ENCODE results near the gene ORM1.
"Not testable (repeated sequence)": the region's sequence is repeated elsewhere in the genome, so short reads cannot be mapped to it uniquely, and the experiment has no call there.

The ORM1 gene

DNA sequence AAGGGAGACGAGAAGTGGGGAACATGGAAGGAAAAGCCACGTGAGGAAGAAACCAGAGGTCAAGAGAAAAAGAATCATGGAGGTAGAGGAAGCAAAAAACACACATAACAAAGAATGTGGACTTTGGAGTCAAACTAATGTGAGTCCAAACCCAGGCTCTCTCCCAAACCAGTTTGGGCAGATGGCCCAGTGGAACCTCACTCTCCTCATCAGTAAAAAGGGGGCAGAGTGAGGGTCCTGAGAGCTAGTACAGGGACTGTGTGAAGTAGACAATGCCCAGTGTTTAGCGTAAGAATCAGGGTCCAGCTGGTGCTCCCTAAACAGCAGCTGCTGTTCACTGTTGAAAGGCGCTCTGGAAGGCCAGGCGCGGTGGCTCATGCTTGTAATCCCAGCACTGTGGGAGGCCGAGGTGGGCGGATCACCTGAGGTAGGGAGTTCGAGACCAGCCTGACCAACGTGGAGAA, 5.5 kb downstream of the ORM1 start:
- DNase-seq = not testable (repeated sequence)

DNA sequence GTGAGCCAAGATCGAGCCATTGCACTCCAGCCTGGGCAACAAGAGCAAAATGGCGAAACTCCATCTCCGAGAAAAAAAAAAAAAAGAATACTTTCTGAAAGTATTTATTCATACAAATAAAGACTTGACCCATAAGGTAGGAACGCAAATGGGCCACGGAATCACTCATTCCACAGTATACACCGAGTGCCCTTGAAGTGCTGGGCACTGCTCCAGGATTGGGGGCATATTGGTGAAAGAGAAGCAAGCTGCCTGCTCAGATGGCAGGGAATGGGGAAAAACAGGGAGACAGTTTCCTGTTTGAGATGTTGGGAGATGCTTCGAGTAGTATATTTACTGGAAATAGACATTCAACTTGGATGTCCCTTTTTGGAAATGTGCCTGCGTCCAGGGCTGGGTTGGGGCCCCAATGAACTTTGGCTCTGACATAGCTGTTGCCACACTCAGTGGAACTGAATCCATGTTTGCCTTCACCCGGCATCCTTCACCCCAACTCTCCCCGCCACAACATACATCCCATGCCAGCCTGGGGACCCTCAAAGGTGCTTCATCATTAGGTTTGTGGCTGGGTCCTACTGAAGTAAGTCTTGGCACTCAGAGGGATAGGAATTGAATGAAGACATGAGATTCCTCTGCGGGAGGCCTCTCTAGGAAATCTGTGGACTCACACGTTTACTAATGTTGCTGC, 6.2 kb downstream of the ORM1 start:
- DNase-seq = not testable (repeated sequence)

DNA sequence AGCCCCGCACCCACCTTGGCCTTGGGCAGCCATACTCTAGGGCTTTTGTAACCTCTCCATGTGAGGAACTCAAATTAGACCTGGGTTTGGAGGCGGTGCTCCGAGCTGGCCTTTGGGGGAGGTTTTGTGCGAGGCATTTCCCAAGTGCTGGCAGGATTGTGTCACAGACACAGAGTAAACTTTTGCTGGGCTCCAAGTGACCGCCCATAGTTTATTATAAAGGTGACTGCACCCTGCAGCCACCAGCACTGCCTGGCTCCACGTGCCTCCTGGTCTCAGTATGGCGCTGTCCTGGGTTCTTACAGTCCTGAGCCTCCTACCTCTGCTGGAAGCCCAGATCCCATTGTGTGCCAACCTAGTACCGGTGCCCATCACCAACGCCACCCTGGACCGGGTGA, 6.7 kb downstream of the ORM1 start, which contains the start of gene ORM2:
Gene ORM2 (plus strand): TSS at position 245 of the 398 bp plus-strand sequence. CDS start 36 bp downstream, at position 281.
- DNase-seq = not testable (repeated sequence)

DNA sequence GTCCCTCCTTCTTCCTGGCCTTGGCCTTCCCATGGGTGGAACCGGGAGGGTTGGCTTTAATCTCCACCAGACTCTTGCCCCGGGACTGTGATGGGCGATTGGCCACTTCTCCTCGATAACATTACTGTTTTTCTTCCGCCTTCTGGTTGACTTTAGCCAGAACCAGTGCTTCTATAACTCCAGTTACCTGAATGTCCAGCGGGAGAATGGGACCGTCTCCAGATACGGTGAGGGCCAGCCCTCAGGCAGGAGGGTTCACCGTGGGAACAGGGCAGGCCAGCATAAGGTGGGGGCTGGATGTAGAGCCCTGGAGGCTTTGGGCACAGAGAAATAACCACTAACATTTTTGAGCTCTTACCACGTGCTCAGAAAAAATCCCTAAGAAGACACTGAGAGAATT, 7.7 kb downstream of the ORM1 start:
- DNase-seq = no peak

DNA sequence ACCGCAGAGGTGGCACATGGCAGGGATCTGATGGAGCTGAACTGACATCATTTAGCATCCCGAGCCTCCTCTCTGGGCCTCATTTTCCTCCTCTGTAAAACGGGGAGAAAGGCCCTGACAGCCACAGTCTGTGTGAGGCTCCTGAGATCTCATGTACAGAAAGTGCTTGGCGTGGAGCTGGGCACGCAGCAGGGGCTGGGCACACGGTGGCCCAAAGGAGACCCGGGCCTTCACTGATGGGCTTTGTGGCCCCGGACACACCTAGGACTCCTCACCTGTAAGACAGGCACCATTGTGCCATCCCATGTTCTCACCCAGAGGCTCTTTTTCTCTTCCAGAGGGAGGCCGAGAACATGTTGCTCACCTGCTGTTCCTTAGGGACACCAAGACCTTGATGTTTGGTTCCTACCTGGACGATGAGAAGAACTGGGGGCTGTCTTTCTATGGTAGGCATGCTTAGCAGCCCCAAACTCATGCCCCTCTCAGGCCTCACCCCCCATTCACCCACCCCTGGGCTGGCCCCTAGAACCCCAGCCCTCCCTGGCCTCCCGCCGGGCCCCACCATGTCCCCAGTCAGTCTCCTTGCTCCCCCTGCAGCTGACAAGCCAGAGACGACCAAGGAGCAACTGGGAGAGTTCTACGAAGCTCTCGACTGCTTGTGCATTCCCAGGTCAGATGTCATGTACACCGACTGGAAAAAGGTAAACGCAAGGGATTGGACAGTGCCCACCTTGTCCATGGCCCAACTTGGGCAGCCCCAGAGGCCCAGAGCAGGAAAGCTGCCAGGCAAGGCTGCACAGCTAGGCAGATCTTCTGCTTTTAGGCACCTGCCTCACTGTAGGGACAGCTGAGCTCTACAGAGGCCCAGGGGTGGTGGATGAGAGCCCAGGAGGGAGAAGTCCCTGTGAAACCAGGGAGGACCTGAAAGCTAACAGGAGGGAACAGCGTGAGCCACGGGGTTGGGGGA, 8.6 kb downstream of the ORM1 start:
- not testable (repeated sequence) for DNase-seq

GRCh38 chr9:114332474-114333040, 9.7 kb downstream of the ORM1 start:
- DNase-seq = not testable (repeated sequence)

DNA sequence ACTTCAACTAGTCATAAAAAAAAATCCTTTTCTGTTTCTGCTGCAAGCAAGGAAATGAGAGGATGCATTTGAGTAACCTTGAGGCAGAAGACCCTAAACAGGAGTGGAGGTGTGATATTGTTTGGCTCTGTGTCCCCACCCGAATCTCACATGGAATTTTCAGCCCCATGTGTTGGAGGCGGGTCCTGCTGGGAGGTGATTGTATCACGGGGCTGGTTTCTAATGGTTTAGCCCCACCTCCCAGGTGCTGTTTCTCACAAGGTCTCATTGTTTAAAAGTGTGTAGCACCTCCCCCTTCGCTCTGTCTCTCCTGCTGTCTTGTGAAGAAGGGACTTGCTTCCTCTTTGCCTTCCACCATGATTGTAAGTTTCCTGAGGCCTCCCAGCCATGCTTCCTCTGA, 10.8 kb downstream of the ORM1 start:
- DNase-seq = not testable (repeated sequence)

- DNase-seq = no peak
Observed at GRCh38 chr9:114334490-114334889, 11.6 kb downstream of the ORM1 start.

DNA sequence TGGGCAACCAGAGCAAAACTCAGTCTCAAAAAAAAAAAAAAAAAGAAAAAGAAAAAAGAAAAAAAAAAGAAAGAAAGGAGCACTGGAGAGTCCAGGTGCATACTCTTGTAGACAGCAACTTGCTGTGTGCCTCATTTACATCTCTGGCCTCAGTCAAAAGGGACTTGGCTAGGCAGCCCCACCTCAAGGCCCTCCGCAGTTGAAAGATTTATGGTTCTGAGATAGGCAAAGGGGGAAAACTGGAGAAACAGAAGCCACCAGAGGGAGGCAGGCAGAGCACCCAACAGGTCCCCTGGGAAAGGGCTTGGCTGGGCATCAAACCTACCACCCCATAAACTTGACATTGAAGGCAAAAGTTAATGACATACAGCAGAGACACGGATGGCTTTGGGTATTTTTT, 12.8 kb downstream of the ORM1 start:
- DNase-seq = no peak

DNA sequence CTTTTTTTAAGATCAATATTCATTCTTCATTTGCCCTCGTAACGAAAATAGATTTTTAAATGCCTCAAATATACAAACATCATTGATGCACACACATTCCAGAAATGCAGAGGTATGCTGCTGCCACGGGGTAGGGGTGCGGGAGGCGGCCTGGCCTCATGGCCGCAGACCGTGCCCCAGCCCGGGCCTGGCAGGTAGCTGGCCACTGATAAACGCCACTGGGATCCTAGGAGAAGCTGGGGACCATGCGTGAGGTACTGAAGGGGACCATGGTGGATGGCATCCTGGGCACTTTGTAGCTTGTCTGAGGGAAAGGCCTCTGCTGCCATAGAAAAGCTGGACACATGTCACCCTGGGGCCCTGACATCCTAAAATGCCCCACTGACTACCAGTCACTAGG, 13.3 kb downstream of the ORM1 start:
- DNase-seq = no peak

GRCh38 chr9:114336699-114337395, 13.9 kb downstream of the ORM1 start:
- DNase-seq = no peak

- DNase-seq = no peak
Observed at GRCh38 chr9:114338187-114338586, 15.3 kb downstream of the ORM1 start.

DNA sequence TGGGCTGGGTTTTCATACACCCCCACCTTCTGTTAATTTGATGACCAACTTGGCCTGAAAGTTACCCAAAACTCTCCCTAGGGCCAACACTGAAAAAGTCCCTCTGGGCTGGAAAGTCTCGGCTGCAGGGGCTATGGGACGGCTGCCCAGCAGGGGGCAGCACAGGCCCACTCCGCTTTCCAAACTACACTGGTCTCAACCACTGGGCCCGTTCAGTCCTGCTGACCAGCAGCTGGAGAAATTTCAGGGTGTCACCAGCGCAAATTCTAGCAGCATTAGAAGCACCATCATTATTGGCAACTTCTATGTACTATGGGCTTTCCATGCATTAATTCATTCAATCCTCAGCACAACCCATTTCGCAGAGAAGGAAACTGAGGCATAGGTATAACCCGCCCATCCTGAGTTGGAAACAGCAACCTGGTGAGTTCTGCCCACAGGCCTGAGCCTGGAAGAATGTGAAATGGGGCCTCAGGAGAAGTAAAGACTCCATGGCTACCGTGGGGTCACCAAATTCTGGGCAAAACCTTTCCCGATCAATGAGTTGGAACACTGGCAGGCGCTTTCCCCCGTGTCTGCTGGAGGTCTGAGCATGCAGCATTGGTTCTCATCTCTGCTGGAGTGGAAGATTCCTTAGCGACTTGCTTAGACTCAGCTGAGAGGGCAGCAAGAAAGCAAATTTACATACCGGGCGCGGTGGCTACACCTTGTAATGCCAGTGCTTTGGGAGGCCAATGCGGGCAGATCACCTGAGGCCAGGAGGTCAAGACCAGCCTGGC, 16.4 kb downstream of the ORM1 start:
- peak; percentile 59 for DNase-seq

DNA sequence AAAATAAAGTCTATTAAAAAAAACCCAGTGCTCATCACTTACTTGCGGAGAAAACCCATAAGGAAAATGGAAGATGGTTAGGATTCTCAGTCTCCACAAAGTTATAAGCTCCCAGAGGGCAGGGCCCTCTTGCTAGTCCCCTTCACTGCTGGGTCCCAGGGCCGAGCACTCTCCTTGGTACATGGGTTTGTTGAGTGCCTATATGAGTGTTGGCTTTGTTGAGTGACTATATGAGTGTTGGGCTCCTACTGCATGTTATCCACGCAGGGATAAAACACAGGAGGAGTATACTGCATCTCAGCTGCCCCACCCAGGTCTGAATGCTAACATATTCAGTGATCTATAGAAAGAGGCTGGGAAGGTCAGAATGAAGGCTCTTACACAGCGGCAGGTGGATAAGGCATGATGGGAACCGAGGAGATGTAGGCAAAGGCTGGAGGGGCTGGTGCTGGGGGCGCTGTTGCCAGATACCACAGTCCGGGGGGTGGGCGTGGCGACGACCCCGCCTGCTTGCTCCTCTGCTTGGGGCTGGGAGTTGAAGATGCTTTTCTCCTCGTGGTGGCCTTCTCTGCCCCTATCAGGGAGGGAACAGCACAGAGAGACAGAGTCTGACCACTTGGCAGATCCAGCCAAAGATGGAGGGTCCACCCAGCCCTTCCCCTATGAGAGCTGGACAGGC, 18.4 kb downstream of the ORM1 start:
- DNase-seq = no peak

- DNase-seq = no peak
Observed at GRCh38 chr9:114341991-114342390, 19.1 kb downstream of the ORM1 start.

DNA sequence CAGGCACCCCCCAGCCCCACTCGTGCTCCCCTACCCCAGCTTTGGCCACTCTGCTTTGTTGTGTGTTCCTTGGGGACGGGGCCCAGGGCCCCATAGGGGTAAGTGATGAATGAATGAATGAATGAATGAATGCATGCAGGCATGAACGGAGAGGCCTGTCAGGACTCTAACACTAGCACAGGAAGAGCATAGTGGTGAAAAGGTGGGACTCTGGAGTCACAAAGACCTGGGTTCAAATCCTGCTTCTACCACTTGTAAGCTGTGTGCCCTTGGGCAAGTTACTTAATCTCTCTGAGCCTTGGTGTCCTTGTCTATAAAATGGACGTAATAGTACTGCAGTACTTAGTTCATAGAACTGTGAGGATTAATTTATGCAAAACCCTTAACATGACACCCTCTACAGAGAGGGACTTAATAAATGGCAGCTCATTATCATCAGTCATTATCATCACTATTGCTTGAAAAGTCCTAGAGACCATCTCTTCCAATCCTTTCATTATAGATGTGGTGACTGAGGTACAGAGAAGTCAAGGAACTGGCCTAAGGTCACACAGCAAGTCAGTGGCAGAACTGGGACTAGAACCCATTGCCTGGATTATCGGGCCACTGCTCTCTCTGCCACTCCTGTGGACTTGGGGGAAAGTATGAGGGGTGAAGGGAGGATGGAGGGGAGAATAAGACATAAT, 20.0 kb downstream of the ORM1 start:
- no peak for DNase-seq

DNA sequence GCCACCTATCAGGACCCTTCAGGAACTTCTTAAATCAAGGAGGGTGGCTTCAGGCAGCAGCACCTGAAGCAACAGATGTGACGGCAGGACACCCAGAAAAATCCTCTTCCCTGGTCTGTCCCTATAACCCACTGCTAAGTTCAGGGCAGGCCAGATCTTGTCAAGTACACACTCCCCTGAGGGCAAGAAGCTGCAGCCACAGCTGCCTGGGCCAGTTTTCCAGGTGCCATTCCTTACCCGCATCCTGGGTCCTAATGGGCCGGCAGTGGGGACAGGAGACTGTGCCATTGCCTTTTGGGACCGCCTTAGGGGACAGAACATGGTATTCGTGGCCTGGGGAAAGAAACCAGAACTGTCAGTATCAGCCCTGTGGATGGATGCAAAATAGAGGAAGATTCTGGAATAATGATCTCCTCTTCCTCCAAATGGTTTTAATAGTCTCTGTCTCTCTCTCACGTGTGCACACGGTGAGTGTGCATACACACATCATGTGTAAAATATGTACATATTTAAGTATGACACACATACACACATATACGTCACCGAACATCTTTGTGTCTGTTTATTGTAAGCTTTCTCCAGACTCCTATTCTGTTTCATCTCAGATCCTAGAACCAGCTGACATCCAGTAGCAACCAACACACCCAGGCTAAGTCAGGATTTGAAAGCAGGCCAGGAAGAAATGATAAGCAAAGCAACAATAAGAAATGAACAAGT, 20.7 kb downstream of the ORM1 start:
- no peak for DNase-seq

DNA sequence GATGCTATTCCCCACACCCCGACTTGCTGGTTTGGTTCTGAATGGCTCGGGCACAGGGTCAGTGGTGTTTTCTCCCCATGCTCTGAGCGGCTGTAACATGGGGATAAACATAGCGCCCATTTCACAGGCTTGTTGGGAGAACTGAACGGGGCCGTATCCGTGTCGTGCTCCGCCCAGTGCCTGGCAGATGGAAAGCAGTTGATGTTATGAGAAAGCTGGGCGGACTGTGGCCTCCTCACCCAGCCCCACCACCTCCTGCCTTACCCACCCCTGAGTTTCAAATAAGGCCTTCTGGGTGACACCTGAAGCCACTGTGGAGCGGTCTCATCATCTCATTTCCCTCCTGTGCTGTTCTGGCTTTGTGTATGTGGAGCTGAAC, 21.3 kb downstream of the ORM1 start:
- DNase-seq = no peak

- DNase-seq = no peak
Observed at GRCh38 chr9:114344692-114345091, 21.8 kb downstream of the ORM1 start.

GRCh38 chr9:114345493-114346065, 22.7 kb downstream of the ORM1 start:
- DNase-seq = no peak

Data from activated CD4-positive, alpha-beta T cell treated with anti-CD3 and anti-CD28 coated beads, Interleukin-10, Interleukin-2, amounts not matched to agents 100 ng/mL and 50 ng/mL, durations not matched to agents 16 hours and 8 hours (primary cell).